Uterus (tissue), 4 donors: ENCODE measurements around the gene ADAP1. TPM values are rescaled to one million over a fixed set of nuclear protein-coding genes. Genes with fewer than 3 reads are reported as not detected.
A peak's percentile ranks its signal among the peaks of the same experiment; 100 is the strongest.
"Not testable (repeated sequence)": the region's sequence is repeated elsewhere in the genome, so short reads cannot be mapped to it uniquely, and the experiment has no call there.

Source experiments
- DNase-seq, 2 donors: peaks; one replicate each; pipeline ENCODE4 v3.0.0-alpha.2; 2019 to 2020
- H3K27ac ChIP-seq, 2 donors: fragments of 200-600 bp; sonication (generic); 1 replicate in 1 of 2; 2 replicates in 1 of 2; pipeline ENCODE4 v1.5.1; 2016 to 2018
- H3K27me3 ChIP-seq, 2 donors: fragments of 200-600 bp; sonication (generic); one replicate each; pipeline ENCODE4 v1.5.1; 2018 to 2019; ENCODE audit warnings: control low read depth in 1 of 2
- H3K36me3 ChIP-seq, 2 donors: fragments of 200-600 bp; sonication (generic); one replicate each; pipeline ENCODE4 v1.5.1; 2019; ENCODE audit warnings: control low read depth in 1 of 2
- H3K4me1 ChIP-seq, 2 donors: fragments of 200-600 bp; sonication (generic); one replicate each; pipeline ENCODE4 v1.5.1; 2018 to 2019; ENCODE audit warnings: control low read depth in 1 of 2
- H3K4me3 ChIP-seq, 2 donors: fragments of 200-600 bp; sonication (generic); 1 replicate in 1 of 2; 2 replicates in 1 of 2; pipeline ENCODE4 v1.5.1; 2018 to 2019; ENCODE audit warnings: mild to moderate bottlenecking in 1 of 2
- H3K9me3 ChIP-seq, 2 donors: fragments of 200-600 bp; sonication (generic); one replicate each; pipeline ENCODE4 v1.5.1; 2019; ENCODE audit warnings: control low read depth in 1 of 2
- CTCF ChIP-seq, 4 experiments: fragments of 200-600 bp in 2 of 4; fragments of 450-650 bp in 2 of 4; sonication (generic) in 2 of 4; IDR thresholded peaks; one replicate each; pipeline ENCODE4 v1.5.1; 2016 to 2019; ENCODE audit warnings: antibody characterized with exemption in 4 of 4, mild to moderate bottlenecking in 2 of 4, moderate library complexity in 1 of 4
- POLR2A ChIP-seq, 2 donors: fragments of 450-650 bp; IDR thresholded peaks; one replicate each; pipeline ENCODE4 v1.6.1; 2016; ENCODE audit warnings: antibody characterized with exemption in 2 of 2, mild to moderate bottlenecking in 1 of 2, moderate library complexity in 1 of 2
- intact Hi-C: fragments of 100-400 bp; cut with DNase I; formaldehyde crosslinking; loops from one replicate; pipeline ENCODE4 v1.15.1; 2023; ENCODE audit warnings: low total_unique reads
- total RNA-seq, 4 donors: library from RNA; depleted of rRNA in 3 of 4; stranded (reverse); fragments of >200 nt in 3 of 4; gene quantifications; one replicate each; pipeline versions ENCODE4 v1.1.0 to v1.2.4, GENCODE V29; 2014 to 2023
- donor health status: DM: yes; HTN: yes; CAD: no.

Gene ADAP1
- total RNA-seq, 4 donors from 2014 or later = 3.2 to 17.4 (median 10.9) TPM

GRCh38 chr7:909358-910329 lies 44.8 kb downstream of the ADAP1 start:
- Histone ChIP-seq H3K27me3 (no peaks in the 10 kb centered on the region), H3K4me3 (no peak overlapping the region), H3K9me3 (no peaks in the 10 kb centered on the region), H3K36me3 (no peaks in the 10 kb centered on the region), H3K27ac (no peak overlapping the region), H3K4me1 (peaks cover 0 to 2% of the 10 kb centered on the region in 2 donors)
- intact Hi-C loops = no loop called here
- TF ChIP-seq CTCF (IDR thresholded peaks at IDR 0.05) (no peak), POLR2A (IDR thresholded peaks at IDR 0.05) (no peak)
- peak in 1 of 2 donors; percentile 67 for DNase-seq

- intact Hi-C loops, H3K27me3 ChIP-seq, H3K36me3 ChIP-seq, H3K4me1 ChIP-seq, H3K4me3 ChIP-seq, H3K9me3 ChIP-seq, H3K27ac ChIP-seq: not testable (repeated sequence)
- peak in 1 of 2 donors; percentile 65 for DNase-seq
- peak; percentile 65 to 83 (median 68) for TF ChIP-seq CTCF (IDR thresholded peaks at IDR 0.05)
Measured at GRCh38 chr7:908591-909357, 45.7 kb downstream of the ADAP1 start.

GRCh38 chr7:908159-908581 lies 46.3 kb downstream of the ADAP1 start:
- Histone ChIP-seq H3K27me3 (no peaks in the 10 kb centered on the region), H3K4me3 (no peak overlapping the region), H3K27ac (no peak overlapping the region), H3K36me3 (no peaks in the 10 kb centered on the region), H3K9me3 (no peaks in the 10 kb centered on the region), H3K4me1 (peaks cover 0 to 8% of the 10 kb centered on the region in 2 donors)
- intact Hi-C loops = no loop called here
- TF ChIP-seq CTCF (IDR thresholded peaks at IDR 0.05) = no peak
- TF ChIP-seq POLR2A (IDR thresholded peaks at IDR 0.05) = no peak
- no peak for DNase-seq

- intact Hi-C loops = no loop called here
- no peaks in the 10 kb centered on the region for H3K36me3 ChIP-seq
- H3K9me3 ChIP-seq = no peaks in the 10 kb centered on the region
- DNase-seq = no peak
- no peak overlapping the region for H3K27ac ChIP-seq
- TF ChIP-seq CTCF (IDR thresholded peaks at IDR 0.05) = no peak
- TF ChIP-seq POLR2A (IDR thresholded peaks at IDR 0.05) = no peak
- no peaks in the 10 kb centered on the region for H3K27me3 ChIP-seq
- peaks cover 0 to 8% of the 10 kb centered on the region in 2 donors for H3K4me1 ChIP-seq
- H3K4me3 ChIP-seq = no peak overlapping the region
Measured at GRCh38 chr7:907158-907980, 47.1 kb downstream of the ADAP1 start.
